OCI-LY1 (cell line): ENCODE results near the gene NUDT9.

Experiments used
- H2AFZ ChIP-seq: fragments of 200-600 bp; sonication (generic), shearing (Covaris generic); 2 replicates; pipeline ENCODE4 v1.6.0; 2014; ENCODE audit warnings: antibody characterized with exemption, mild to moderate bottlenecking, low read length
- H3F3A ChIP-seq: fragments of 200-600 bp; sonication (generic), shearing (Covaris generic); 2 replicates; pipeline ENCODE4 v1.6.0; 2014; ENCODE audit warnings: mild to moderate bottlenecking, antibody characterized with exemption, low read length, moderate library complexity; ENCODE audit not compliant: insufficient read depth
- H3K27ac ChIP-seq: fragments of 200-600 bp; sonication (generic); 2 replicates; pipeline ENCODE4 v1.5.1; 2014; ENCODE audit warnings: low read length, mixed run types, mild to moderate bottlenecking, low read depth; ENCODE audit not compliant: poor library complexity, severe bottlenecking
- H3K27me3 ChIP-seq: fragments of 200-600 bp; sonication (generic); 2 replicates; pipeline ENCODE4 v1.6.0; 2014; ENCODE audit warnings: antibody characterized with exemption, mild to moderate bottlenecking, low read length, moderate library complexity; ENCODE audit not compliant: insufficient read depth
- H3K36me3 ChIP-seq: fragments of 200-600 bp; sonication (generic); 2 replicates; pipeline ENCODE4 v1.6.1; 2014; ENCODE audit warnings: mild to moderate bottlenecking, antibody characterized with exemption, low read length, moderate library complexity, mixed read lengths; ENCODE audit not compliant: insufficient read depth
- H3K4me1 ChIP-seq: fragments of 200-600 bp; sonication (generic); 2 replicates; pipeline ENCODE4 v1.5.1; 2014; ENCODE audit warnings: mild to moderate bottlenecking, low read length, moderate library complexity; ENCODE audit not compliant: insufficient read depth, severe bottlenecking
- H3K4me2 ChIP-seq: fragments of 200-600 bp; sonication (generic), shearing (Covaris generic); 2 replicates; pipeline ENCODE4 v1.6.1; 2014; ENCODE audit warnings: low read length
- H3K4me3 ChIP-seq: fragments of 200-600 bp; sonication (generic); 2 replicates; pipeline ENCODE4 v1.5.1; 2014; ENCODE audit warnings: low read length, low read depth, mild to moderate bottlenecking, mixed read lengths; ENCODE audit not compliant: poor library complexity, severe bottlenecking
- H3K79me2 ChIP-seq: fragments of 200-600 bp; shearing (Covaris generic); 2 replicates; pipeline ENCODE4 v1.6.1; 2016; ENCODE audit warnings: mixed run types, low read length, mixed read lengths; ENCODE audit not compliant: insufficient read depth
- H3K9ac ChIP-seq: fragments of 200-600 bp; sonication (generic), shearing (Covaris generic); 2 replicates; pipeline ENCODE4 v1.6.1; 2014; ENCODE audit warnings: mild to moderate bottlenecking, low read length, mixed read lengths
- H3K9me2 ChIP-seq: fragments of 200-600 bp; sonication (generic), shearing (Covaris generic); 2 replicates; pipeline ENCODE4 v1.6.1; 2014; ENCODE audit warnings: low read depth, mild to moderate bottlenecking, low read length, mixed read lengths
- H3K9me3 ChIP-seq: fragments of 200-600 bp; shearing (Covaris generic); 2 replicates; pipeline ENCODE4 v1.6.1; 2014; ENCODE audit warnings: low read length, mixed read lengths
- H4K20me1 ChIP-seq: fragments of 200-600 bp; sonication (generic), shearing (Covaris generic); 2 replicates; pipeline ENCODE4 v1.6.0; 2016; ENCODE audit warnings: mild to moderate bottlenecking, low read length; ENCODE audit not compliant: insufficient read depth
- EZH2 ChIP-seq: fragments of 200-600 bp; sonication (generic), shearing (Covaris generic); IDR thresholded peaks from 2 replicates; pipeline ENCODE4 v1.8.0; 2017; ENCODE audit warnings: borderline replicate concordance, mixed run types, mild to moderate bottlenecking, antibody characterized with exemption, low read length, moderate library complexity, mixed read lengths
- TF ChIP-seq, protein P1 (sequence below): fragments of 200-600 bp; sonication (generic), shearing (Covaris generic); IDR thresholded peaks from 2 replicates; pipeline ENCODE4 v1.5.1; 2017; ENCODE audit warnings: mild to moderate bottlenecking, antibody characterized with exemption, low read length, moderate library complexity, mixed read lengths

The NUDT9 gene

DNA sequence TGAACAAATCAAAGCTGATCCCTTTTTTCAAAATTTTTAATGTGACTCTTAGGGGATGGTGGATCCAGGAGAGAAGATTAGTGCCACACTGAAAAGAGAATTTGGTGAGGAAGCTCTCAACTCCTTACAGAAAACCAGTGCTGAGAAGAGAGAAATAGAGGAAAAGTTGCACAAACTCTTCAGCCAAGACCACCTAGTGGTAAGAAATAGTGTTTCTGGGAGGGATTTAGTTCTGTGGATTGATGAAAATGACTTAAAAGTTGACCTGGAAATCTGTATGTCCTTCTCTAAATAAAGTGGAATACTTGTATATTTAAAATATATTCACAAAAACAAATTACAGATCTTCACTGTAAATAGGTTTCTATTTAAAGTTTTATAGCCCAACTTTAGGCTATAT lies 29.2 kb downstream of the NUDT9 start:
- H3K9me3 ChIP-seq: no peaks in the 10 kb centered on the region
- H3K27me3 ChIP-seq: no peaks in the 10 kb centered on the region
- no peaks in the 10 kb centered on the region for H4K20me1 ChIP-seq
- no peaks in the 10 kb centered on the region for H3K9me2 ChIP-seq
- H3K9ac ChIP-seq: no peak overlapping the region
- peaks cover 54% of the 10 kb centered on the region for H3K36me3 ChIP-seq
- H3F3A ChIP-seq: no peaks in the 10 kb centered on the region
- TF ChIP-seq EZH2: no peak
- TF ChIP-seq, protein P1, sequence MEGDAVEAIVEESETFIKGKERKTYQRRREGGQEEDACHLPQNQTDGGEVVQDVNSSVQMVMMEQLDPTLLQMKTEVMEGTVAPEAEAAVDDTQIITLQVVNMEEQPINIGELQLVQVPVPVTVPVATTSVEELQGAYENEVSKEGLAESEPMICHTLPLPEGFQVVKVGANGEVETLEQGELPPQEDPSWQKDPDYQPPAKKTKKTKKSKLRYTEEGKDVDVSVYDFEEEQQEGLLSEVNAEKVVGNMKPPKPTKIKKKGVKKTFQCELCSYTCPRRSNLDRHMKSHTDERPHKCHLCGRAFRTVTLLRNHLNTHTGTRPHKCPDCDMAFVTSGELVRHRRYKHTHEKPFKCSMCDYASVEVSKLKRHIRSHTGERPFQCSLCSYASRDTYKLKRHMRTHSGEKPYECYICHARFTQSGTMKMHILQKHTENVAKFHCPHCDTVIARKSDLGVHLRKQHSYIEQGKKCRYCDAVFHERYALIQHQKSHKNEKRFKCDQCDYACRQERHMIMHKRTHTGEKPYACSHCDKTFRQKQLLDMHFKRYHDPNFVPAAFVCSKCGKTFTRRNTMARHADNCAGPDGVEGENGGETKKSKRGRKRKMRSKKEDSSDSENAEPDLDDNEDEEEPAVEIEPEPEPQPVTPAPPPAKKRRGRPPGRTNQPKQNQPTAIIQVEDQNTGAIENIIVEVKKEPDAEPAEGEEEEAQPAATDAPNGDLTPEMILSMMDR: peak; percentile 19; the same call in 1 of the 2 replicates
- H2AFZ ChIP-seq: no peak overlapping the region
- no peak overlapping the region for H3K4me2 ChIP-seq
- H3K79me2 ChIP-seq: no peaks in the 10 kb centered on the region
- no peak overlapping the region for H3K27ac ChIP-seq
- no peak overlapping the region for H3K4me3 ChIP-seq
- H3K4me1 ChIP-seq: no peaks in the 10 kb centered on the region

- Histone ChIP-seq H3K9ac (no peak overlapping the region), H3K27me3 (no peaks in the 10 kb centered on the region), H3K36me3 (peaks cover 40% of the 10 kb centered on the region), H2AFZ (no peak overlapping the region), H3F3A (no peaks in the 10 kb centered on the region; the same call in 1 of the 2 replicates), H3K4me3 (no peak overlapping the region), H3K27ac (no peak overlapping the region), H3K4me1 (peaks cover 6% of the 10 kb centered on the region), H3K79me2 (no peaks in the 10 kb centered on the region), H4K20me1 (no peaks in the 10 kb centered on the region), H3K9me3 (no peaks in the 10 kb centered on the region), H3K9me2 (no peaks in the 10 kb centered on the region), H3K4me2 (no peak overlapping the region)
- TF ChIP-seq, protein P1: no peak
- TF ChIP-seq EZH2: no peak
These were observed 36.5 kb downstream of the NUDT9 start for GRCh38 chr4:87458913-87459312.

GRCh38 chr4:87461281-87461700 lies 38.9 kb downstream of the NUDT9 start:
- no peaks in the 10 kb centered on the region; the same call in 1 of the 2 replicates for H3F3A ChIP-seq
- no peak overlapping the region for H3K27ac ChIP-seq
- no peak overlapping the region for H2AFZ ChIP-seq
- H3K9me3 ChIP-seq: no peaks in the 10 kb centered on the region
- no peaks in the 10 kb centered on the region for H3K79me2 ChIP-seq
- H3K36me3 ChIP-seq: peaks cover 22% of the 10 kb centered on the region
- H3K9ac ChIP-seq: no peak overlapping the region
- no peak overlapping the region for H3K4me3 ChIP-seq
- peaks cover 6% of the 10 kb centered on the region for H3K4me1 ChIP-seq
- TF ChIP-seq, protein P1: no peak
- TF ChIP-seq EZH2: no peak
- no peaks in the 10 kb centered on the region for H3K27me3 ChIP-seq
- H3K4me2 ChIP-seq: no peak overlapping the region
- no peaks in the 10 kb centered on the region for H4K20me1 ChIP-seq
- no peaks in the 10 kb centered on the region for H3K9me2 ChIP-seq
